NOMO-1 (cell line): Measurements from ENCODE around the gene TRABD.

ENCODE experiments used
- DNase-seq, 2 experiments: peaks; one replicate each; lab custom pipeline; 2025; ENCODE audit not compliant: unreplicated experiment in 2 of 2; lab: John Stamatoyannopoulos, UW

Gene TRABD

GRCh38 chr22:50216684-50217520 lies 31.2 kb downstream of the TRABD start:
- no peak for DNase-seq

- no peak for DNase-seq
These were observed 31.9 kb downstream of the TRABD start for GRCh38 chr22:50217543-50218152.

GRCh38 chr22:50218153-50218995 lies 32.7 kb downstream of the TRABD start:
- DNase-seq: no peak

DNA sequence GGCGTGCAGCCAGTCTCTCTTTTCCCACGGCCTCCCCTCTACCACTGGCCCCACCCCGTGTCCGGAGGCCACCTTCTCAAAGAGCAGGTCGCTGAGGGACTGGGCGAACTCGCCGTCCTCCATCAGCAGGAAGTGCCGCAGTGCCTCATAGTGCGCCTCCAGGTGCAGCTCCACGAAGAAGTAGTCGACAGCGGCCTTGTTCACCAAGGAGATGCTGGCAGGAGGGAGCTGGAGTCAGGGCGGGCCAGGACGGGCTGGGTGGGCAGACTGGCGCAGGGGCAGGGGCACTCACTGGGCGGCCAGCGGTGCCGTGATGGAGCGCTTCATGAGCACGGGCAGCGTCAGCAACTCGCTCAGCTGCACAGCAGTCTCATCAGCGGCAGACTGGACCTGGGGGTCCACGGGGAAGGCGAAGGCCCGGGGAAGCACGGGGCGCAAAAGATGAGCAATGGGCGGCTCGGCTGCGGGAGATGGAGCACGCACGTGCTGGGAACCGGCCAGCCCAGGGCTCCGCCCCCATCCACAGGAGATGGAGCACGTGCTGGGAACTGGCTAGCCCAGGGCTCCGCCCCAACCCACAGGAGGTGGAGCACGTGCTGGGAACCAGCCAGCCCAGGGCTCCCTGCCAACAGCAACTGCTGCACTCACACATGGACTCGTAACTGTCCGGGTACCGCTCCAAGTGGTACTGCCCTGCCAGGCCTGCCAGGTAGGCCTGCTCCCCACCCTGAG lies 33.4 kb downstream of the TRABD start:
- DNase-seq: no peak

DNA sequence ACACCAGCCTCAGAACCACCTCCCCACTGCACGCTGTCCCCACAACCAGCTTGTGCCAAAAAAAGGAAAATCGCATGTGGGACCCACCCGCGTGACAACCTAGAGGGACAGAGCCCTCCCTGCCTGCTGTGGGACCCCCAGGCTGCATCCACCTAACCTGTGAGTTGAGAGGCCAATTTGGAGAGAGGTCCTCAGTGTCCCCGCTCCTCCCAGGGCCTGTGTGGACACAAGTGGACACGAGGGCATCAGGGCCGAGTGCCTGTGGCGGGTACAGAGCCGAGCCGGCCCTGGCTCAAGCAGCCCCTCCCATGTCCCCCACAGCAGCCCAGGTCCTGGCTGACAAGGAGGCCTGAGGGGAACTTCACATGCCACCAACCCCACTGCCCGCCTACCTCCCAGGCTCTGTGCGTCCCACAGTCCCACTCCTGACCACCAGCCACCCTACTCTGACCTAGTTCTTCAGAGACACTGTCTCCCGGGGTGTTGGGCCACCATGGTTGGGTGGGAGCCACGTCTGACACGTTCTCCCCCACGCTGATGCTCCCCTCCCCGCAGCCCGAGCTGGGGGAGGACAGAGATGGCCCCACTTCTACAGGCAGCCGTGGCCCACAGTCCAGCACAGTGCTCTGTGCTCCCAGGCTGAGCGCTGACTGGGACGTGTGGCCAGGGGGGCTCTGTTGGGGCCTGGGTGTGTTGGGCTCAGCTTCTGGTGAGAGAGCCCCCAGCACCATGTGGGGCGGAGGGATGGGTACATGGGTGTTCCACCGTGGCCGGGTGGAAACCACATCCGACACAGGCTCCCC lies 34.3 kb downstream of the TRABD start:
- no peak for DNase-seq

DNA sequence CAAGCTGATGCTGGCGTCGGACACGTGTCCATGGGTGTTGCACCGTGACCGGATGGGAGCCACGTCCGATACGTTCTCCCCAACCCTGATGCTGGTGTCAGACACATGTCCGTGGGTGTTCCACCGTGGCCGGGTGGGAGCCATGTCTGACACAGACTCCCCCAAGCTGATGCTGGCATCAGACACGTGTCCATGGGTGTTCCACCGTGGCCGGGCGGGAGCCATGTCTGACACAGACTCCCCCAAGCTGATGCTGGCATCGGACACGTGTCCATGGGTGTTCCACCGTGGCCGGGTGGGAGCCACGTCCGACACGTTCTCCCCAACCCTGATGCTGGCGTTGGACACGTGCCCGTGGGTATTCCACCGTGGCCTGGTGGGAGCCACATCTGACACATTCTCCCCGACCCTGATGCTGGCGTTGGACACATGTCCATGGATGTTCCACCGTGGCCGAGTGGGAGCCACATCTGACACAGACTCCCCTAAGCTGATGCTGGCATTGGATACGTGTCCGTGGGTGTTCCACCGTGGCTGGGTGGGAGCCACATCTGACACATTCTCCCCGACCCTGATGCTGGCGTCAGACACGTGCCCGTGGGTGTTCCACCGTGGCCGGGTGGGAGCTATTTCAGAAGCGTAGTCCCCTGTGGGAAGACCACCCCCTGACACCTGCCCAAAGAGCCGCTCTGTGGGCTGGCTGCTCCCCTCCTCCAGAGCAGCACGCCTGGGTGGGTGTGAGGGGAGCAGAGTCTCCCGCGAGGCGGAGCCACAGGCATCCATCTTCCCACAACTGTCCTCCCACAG lies 35.1 kb downstream of the TRABD start:
- no peak for DNase-seq

GRCh38 chr22:50221410-50222300 lies 35.9 kb downstream of the TRABD start:
- DNase-seq: no peak

DNA sequence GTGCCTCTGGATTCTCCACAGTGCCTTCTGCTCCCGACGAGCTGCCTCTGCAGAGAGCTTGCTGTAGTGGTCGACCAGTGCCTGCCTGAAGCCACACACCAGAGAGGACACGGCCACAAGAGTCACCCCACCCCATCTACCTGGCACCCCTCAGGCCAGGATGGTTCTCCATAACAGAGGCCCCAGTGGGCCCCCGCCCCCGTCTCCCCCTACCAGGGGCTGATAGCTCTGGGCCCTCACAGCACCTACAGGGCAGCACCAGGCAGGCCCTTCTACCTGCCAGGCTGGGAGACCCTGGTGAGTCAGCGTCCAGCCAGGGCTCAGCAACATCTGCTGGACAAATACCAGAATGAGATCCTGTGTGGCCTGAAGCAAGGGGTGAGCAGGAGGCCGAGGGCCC lies 36.8 kb downstream of the TRABD start:
- DNase-seq: no peak

DNA sequence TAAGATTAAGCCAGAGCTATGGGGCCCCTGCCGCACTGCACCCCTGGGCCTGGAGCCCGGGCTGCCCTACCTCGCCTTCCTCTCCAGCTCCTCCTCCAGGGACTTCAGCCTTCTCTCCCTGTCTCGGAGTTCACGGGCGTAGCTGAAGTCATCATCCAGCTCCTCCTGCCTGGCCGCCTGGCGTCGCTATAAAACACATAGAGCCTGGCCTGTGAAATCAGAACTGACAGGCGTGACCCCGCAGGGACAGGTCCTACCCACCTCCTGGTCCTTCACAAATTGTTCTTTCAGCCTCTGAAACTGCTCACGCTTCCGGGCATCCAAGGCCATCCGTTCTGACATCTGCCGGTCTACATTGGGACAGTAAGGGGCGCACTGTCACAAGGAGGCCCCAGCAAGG lies 38.4 kb downstream of the TRABD start:
- DNase-seq: no peak

- no peak for DNase-seq
These were observed 39.7 kb downstream of the TRABD start for GRCh38 chr22:50225200-50225969.

DNA sequence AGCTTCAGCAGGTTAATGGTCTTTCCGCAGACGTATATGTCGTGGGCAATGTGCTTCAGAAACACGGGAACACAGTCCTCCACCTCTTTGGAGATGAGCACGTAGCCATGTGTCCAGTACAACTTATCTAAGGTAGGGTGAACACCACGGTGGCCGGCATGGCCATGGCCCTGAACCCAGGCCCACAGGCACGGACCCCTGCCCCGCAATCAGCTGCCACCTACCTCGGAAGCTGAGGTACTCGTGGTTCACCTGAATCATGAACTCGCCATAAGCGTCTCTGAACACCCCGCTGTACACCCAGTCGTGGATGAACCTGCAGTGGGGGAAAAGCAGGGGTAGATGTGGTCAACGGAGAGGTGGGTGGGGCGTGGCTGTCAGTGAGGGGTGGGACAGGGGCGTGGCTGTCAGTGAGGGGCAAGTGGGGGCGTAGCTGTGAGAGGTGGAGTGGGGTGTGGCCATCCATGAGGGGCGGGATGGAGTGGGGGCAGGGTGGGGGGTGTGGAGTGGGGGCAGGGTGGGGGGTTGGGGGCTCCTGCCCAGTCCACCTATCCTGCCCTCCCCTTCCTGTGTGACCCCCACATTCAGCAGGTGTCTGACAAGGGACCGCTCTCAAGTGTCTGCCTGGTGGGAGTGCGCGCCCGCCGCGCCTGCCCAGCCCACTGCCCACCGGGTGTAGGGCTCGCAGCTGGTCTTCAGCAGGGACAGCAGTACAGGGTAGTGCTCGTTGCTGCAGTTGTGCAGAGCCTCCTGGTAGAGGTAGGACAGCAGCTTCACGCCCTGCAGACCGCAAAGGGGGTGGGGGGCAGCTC lies 40.6 kb downstream of the TRABD start:
- DNase-seq: no peak

DNA sequence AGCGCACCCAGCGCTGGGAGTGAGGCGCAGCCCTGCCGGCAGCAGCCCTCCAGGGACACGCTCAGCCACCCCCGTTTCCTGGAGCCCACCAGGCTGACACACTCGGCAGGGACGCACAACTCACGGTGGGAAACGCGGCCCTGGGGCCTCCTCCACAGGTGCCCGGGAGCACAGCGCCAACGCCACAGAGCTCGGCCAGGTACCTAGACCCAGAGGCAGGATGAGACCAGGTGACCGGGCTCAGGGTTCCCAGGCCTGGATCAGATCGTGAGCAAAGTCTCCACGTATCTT lies 41.1 kb downstream of the TRABD start:
- DNase-seq: no peak

DNA sequence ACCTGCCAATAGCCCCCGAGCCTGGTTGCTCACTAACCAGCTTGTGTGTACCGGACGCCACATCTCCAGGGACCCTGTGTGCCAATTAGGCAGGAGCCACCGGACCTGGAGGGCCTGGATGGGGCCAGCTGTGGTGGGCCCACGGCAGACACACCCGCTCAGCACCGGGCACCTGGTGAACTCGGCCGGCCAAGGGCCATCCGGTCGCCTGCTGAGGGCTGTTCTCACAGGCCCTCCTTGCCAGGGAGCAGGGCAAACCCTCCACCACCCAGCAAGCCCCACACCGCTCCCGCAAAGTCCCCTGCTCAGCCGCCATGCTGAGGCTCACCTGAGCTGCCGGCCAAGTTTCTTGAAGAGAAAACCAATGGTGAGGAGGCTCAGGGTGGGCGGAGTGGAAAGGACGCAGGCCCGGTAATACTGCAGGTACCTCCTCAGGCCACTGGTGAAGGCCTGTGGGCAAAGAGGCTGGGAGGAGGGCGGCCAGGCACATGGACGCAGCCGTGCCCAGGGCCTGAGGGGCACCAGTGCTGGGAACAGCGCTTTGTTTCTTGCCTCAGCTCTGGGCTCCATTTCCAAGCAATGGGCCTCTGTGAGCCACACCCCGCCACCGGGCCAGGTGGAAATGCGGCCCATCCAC lies 42.0 kb downstream of the TRABD start:
- no peak for DNase-seq

GRCh38 chr22:50228366-50228765 lies 42.7 kb downstream of the TRABD start:
- no peak for DNase-seq

- DNase-seq: no peak
These were observed 43.7 kb downstream of the TRABD start for GRCh38 chr22:50229370-50229769.

GRCh38 chr22:50232481-50233151 lies 46.9 kb downstream of the TRABD start:
- DNase-seq: no peak
